Dedifferentiated amniotic fluid mesenchymal stem cell (primary cell): ENCODE results near the gene CNTFR.

ENCODE experiments used
- DNase-seq: peaks from one replicate; pipeline ENCODE4 v3.0.0-alpha.2; 2016; ENCODE audit errors: extremely low spot score

Gene CNTFR

DNA sequence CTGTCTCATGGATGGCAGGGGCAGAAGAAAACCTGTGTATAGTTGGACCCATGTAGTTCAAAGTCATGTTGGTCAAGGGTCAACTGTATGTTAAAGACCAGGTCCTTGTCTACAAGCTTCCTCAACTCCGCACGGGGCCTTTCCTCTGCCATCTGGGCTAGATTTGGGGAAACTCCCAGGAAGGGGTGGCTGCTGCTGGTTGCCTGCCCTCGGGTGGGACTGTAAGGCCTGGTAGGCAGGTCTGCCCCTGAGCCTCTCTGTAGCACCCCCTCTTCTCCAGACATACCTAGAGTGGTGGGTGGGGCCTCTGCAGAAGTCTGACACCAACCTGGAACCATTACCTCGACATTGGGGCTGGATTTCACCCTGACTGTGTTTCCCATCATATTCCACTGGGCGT, 82.0 kb downstream of the CNTFR start:
- DNase-seq, result no peak

DNA sequence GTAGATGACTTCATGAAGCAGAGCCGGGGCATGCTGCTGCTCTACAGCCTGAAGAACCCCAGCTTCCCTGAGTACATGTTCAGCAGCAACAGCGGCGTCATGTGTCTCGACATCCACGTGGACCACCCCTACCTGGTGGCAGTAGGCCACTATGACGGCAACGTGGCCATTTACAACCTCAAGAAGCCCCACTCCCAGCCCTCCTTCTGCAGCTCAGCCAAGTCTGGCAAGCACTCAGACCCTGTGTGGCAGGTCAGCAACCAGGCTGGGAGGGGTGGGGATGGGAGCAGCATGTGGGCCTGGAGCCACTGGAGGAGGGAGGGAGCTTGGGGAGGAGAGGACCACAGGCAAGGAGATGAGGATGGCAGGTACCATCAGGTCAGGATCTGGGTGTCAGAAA, 82.9 kb downstream of the CNTFR start:
- no peak for DNase-seq

DNA sequence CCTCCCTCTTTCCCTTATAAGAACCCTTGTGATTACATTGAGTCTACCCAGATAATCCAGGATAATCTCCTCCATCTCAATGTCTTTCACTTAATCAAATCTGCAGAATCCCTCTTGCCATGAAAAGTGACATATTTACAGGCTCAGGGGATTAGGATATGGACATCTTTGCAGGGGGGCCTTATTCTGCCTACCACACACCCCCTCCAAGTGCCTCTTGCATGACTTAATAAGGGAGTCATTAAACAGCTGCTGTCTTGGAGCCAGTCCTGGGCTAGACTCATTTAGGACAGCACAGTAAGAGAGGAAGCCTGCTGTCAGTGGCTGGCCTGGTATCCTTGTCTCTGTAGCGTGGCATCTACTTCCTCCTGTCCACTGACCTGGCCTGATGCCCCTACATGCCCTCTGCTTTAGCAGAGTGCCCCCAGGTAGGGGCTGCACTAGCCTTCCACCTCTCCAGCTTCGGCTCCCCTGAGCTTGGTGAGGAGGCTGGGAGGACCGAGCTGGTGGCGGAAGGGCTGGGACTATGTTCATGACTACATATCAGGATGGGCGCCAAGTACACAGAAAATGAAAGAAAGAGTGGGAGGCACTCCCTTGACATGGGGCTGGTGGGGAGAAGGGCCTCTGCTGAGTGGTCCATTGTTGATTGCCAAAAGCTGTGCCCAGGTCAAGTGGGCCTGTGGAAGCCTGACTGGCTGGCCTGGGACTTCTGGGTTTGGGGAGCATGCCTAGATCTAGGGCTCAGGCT, 84.0 kb downstream of the CNTFR start:
- DNase-seq, result no peak

DNA sequence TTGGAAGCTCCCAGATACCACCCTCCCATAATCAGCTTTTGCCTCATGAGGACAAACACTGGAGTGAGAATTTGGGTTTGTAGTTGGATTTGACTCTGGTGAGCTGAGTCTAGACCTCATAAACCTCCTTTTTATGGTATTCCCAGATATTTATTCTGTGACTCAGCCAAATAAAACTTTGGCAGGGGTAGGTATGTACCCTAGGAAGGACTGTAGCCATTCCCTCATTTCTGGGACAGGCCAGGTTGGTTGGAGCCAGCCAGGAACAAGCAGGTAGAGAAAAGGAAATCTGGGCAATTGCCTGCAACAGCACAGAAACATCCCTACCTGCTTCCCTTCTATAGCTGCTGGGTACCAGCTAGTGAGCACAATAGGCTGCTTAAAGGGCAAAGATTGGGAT, 86.1 kb downstream of the CNTFR start:
- DNase-seq, result no peak

DNA sequence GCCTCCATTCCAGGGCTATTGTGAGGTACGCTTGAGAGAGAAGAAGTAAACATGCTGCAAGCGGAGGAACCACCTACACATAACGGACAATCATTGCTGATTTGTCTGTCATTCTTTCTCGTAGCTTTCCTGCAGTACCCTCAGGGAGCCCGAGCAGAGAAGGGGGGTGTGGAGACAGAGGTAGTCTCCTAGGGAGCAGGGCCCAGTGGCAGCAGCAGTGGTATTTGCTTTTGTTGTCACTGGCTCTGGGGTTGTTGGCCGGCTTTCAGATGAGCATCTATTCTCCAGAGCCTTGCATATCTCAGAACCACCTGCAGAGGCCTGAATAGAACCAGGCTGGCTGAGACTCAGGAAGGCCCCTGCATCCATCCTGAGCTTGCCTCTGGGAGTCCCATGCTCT, 86.6 kb downstream of the CNTFR start:
- DNase-seq, result no peak

DNA sequence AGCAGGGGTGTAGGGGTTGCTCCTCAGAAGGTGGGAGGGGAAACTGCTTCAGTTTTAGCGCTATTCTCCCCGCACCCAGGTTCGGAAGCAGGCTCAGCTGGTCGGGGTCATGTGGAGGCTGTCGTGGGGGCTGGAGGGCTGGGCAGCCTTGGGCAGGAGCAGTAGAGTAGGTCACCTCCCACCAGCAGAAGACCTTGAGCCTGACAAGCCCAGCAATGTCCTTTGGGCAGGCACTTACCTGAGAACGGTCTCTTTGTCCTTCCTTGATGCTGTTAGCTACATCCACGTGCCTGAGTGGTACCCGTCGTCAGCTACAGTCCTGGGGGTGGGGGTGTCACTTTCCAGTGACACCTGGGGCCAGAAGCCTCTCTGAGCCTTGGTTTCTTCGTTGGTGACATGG, 87.1 kb downstream of the CNTFR start:
- DNase-seq, result no peak

DNA sequence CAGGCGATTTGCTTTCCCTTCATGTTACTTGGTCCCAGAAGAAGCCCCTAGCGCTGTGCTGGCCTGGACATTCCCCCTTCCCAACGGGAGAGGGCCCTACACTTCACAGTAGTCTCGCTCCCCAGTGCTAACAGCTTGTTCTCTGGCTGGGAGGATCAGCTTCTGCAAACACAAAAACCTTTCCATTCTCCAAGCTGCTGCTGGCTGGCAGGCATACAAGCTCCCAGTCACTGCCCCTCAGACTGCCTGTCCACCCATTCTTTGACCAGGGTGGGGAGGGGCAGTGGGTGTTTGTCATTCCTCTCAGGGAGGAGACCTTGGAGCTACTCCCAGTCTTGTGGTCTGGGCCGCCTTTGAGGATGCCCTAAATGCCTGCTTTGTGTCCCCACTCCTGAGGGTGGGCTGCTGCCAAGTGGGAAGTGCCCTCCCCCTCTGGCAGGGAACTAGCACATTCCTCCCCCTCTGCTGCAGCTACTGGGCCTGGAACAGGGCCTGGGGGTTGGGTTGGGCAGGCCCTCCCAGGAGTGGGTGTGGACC, 87.6 kb downstream of the CNTFR start:
- peak; percentile 69 for DNase-seq
